ENCODE results near the gene CBL. TPM values are rescaled to one million over a fixed set of nuclear protein-coding genes. Genes with fewer than 3 reads are reported as not detected.

The CBL gene
- total and polyA plus RNA-seq, 2 experiments from 2014 or later: 31.6 to 67.6 TPM

DNA sequence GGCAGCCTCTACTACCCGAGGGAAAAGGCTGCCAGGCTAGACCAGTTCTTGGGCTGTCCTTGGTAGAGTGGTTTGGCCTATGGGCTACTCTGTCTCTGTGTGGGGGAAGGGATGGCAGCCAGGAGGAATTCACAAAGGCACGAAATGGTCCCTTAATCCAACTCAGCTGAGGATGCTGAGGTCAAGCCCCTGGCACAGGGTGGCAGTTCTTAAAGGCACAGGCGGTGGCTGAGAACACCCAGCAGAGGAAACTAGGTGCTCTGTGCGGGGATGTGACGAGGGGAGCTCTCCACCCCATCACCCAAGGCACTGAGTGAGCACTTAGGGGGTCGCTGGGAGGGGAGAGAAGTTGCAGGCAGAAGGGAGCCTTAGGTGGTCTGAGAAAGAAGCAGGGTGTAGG is 140.5 kb downstream of the CBL start, which contains the start of gene MFRP (continued):
- no peak for TF ChIP-seq ZNF331 (CRISPR knock-in tag; IDR thresholded peaks at IDR 0.05; ENCODE audit: low read depth)

- H3K4me1 ChIP-seq (ENCODE audit: insufficient read depth): no peaks in the 10 kb centered on the region
- H3K27ac ChIP-seq (ENCODE audit: low read depth): no peak overlapping the region
- no peaks in the 10 kb centered on the region for H3K9me2 ChIP-seq (ENCODE audit: insufficient read depth)
- Mint-ChIP-seq H3K4me3 (no peak overlapping the region), H3K9me3 (no peaks in the 10 kb centered on the region), H3K27ac (no peak overlapping the region), H3K4me1 (peaks cover 5% of the 10 kb centered on the region; the same call in 1 of the 3 replicates), H3K36me3 (ENCODE audit: low read depth) (no peaks in the 10 kb centered on the region; the same call in 2 of the 3 replicates), H3K27me3 (ENCODE audit: insufficient read depth, low read depth, poor library complexity) (peaks cover 16% of the 10 kb centered on the region)
- ATAC-seq: no peak
- DNase-seq (ENCODE audit: low spot score): no peak
- TF ChIP-seq EZH2phosphoT487 (IDR thresholded peaks at IDR 0.05; ENCODE audit: unreplicated experiment): no peak
- TF ChIP-seq REST (IDR thresholded peaks at IDR 0.05; ENCODE audit: unreplicated experiment): no peak
- no peak for TF ChIP-seq CTCF (conservative IDR thresholded peaks at IDR 0.05; ENCODE audit: low read depth in 2 of 2)
- TF ChIP-seq JUNB (IDR thresholded peaks at IDR 0.05; ENCODE audit: unreplicated experiment): no peak
- TF ChIP-seq EZH2 (IDR thresholded peaks at IDR 0.05; ENCODE audit: low read depth, unreplicated experiment): no peak
- TF ChIP-seq ETS1 (IDR thresholded peaks at IDR 0.05): no peak
- TF ChIP-seq STAT1 (IDR thresholded peaks at IDR 0.05; ENCODE audit: unreplicated experiment): no peak
- TF ChIP-seq NANOG (IDR thresholded peaks at IDR 0.05; ENCODE audit: borderline replicate concordance): no peak
- no peaks in the 10 kb centered on the region for H3F3A ChIP-seq (replicated peaks; ENCODE audit: low read depth)
- H3K27me3 ChIP-seq (ENCODE audit: insufficient read depth): peaks cover 11% of the 10 kb centered on the region
- no peaks in the 10 kb centered on the region for H3K79me2 ChIP-seq (replicated peaks; ENCODE audit: insufficient read depth)
- H4K20me1 ChIP-seq (replicated peaks; ENCODE audit: insufficient read depth): no peaks in the 10 kb centered on the region
- H2AFZ ChIP-seq: no peak overlapping the region
- no peaks in the 10 kb centered on the region for H3K36me3 ChIP-seq (ENCODE audit: insufficient read depth)
- H3K4me3 ChIP-seq: no peak overlapping the region
- H3K4me2 ChIP-seq: no peak overlapping the region
Measured at GRCh38 chr11:119347242-119347641, 141.1 kb downstream of the CBL start.

Measured in GM23338 (cell line).